GM12878 (cell line): ENCODE data around the gene HIC1. TPM values are rescaled to one million over a fixed set of nuclear protein-coding genes. Genes with fewer than 3 reads are reported as not detected.

Experiments
- ATAC-seq: fragments of 200-7000 bp; cut with Tn5 transposase; 3 replicates; pipeline ENCODE4 v1.9.1; 2020; ENCODE audit warnings: mild to moderate bottlenecking, moderate library complexity
- BruUV-seq: library from RNA; stranded (reverse); fragments of 400-500 nt; replicated peaks from 2 replicates; lab custom pipeline; 2021; lab: Mats Ljungman, UMichigan
- CTCF ChIA-PET: fragments of 300-600 bp; sonication (Branson Sonifier 250); formaldehyde crosslinking; extraction: SDS; loops from one replicate; lab custom pipeline; 2021; ENCODE audit warnings: inconsistent platforms; lab: Yijun Ruan, JAX
- POLR2A ChIA-PET: fragments of 350-600 bp; formaldehyde crosslinking; extraction: SDS; loops from one replicate; lab custom pipeline; 2021; ENCODE audit warnings: inconsistent platforms; lab: Charles Lee
- RAD21 ChIA-PET: fragments of 300-600 bp; sonication (Branson Sonifier 250); formaldehyde crosslinking; loops from one replicate; lab custom pipeline; 2023; ENCODE audit warnings: antibody characterized with exemption; ENCODE audit not compliant: unreplicated experiment; lab: Charles Lee
- SMC1A ChIA-PET: fragments of 300-600 bp; sonication (Branson Sonifier 250); formaldehyde crosslinking; loops from one replicate; lab custom pipeline; 2023; ENCODE audit not compliant: unreplicated experiment, uncharacterized antibody; lab: Charles Lee
- DNase-seq: peaks from one replicate; pipeline ENCODE4 v3.0.0-alpha.2; 2011; ENCODE audit warnings: low read depth, low spot score
- FAIRE-seq: peaks from 3 replicates; lab custom pipeline; 2011; peaks lifted over from hg19 to GRCh38; lab: Jason Lieb, UNC
- H2AFZ ChIP-seq: 2 replicates; pipeline ENCODE4 v1.6.0; 2011; ENCODE audit warnings: low read depth, low read length, control low read depth; ENCODE audit not compliant: control insufficient read depth
- H3K27ac ChIP-seq: 2 replicates; pipeline ENCODE4 v1.5.1; 2011; ENCODE audit warnings: control low read depth; ENCODE audit not compliant: control insufficient read depth, insufficient read depth
- H3K27me3 ChIP-seq, 2 experiments: replicated peaks in 1 of 2; 2 replicates each; pipeline versions ENCODE4 v1.6.0 to v1.6.1; 2011; ENCODE audit warnings: low read length in 1 of 2; ENCODE audit not compliant: control insufficient read depth in 2 of 2, insufficient read depth in 2 of 2
- H3K36me3 ChIP-seq, 2 experiments: 2 replicates each; pipeline ENCODE4 v1.5.1; 2011; ENCODE audit warnings: low read length in 1 of 2; ENCODE audit not compliant: control insufficient read depth in 2 of 2, insufficient read depth in 2 of 2
- H3K4me1 ChIP-seq: 2 replicates; pipeline ENCODE4 v1.6.1; 2011; ENCODE audit warnings: mild to moderate bottlenecking, low read length, moderate library complexity, mixed read lengths; ENCODE audit not compliant: control insufficient read depth, insufficient read depth
- H3K4me2 ChIP-seq: 2 replicates; pipeline ENCODE4 v1.6.0; 2011; ENCODE audit warnings: control low read depth; ENCODE audit not compliant: control insufficient read depth, insufficient read depth
- H3K4me3 ChIP-seq: fragments of 200-600 bp; sonication (generic); 2 replicates; pipeline ENCODE4 v1.5.1; 2016
- H3K79me2 ChIP-seq: 2 replicates; pipeline ENCODE4 v1.6.0; 2011; ENCODE audit warnings: low read length; ENCODE audit not compliant: control insufficient read depth, insufficient read depth
- H3K9ac ChIP-seq: 2 replicates; pipeline ENCODE4 v1.8.0; 2011; ENCODE audit warnings: low read length, control low read depth, mixed read lengths; ENCODE audit not compliant: control insufficient read depth, insufficient read depth
- H3K9me3 ChIP-seq: replicated peaks from 3 replicates; pipeline ENCODE4 v1.5.1; 2011; ENCODE audit warnings: mild to moderate bottlenecking, low read length; ENCODE audit not compliant: control insufficient read depth, insufficient read depth
- H4K20me1 ChIP-seq: 2 replicates; pipeline ENCODE4 v1.6.0; 2011; ENCODE audit not compliant: control insufficient read depth, insufficient read depth
- BACH1 ChIP-seq: fragments of 450-650 bp; IDR thresholded peaks from 2 replicates; pipeline ENCODE4 v1.6.1; 2017; ENCODE audit warnings: mild to moderate bottlenecking, borderline replicate concordance
- BMI1 ChIP-seq: fragments of 450-650 bp; IDR thresholded peaks from 2 replicates; pipeline ENCODE4 v1.6.1; 2016; ENCODE audit warnings: mild to moderate bottlenecking, moderate library complexity, borderline replicate concordance
- CREB1 ChIP-seq: IDR thresholded peaks from 2 replicates; pipeline ENCODE4 v1.6.1; 2012; ENCODE audit warnings: low read depth, mild to moderate bottlenecking, inconsistent platforms
- EGR1 ChIP-seq, 2 experiments: IDR thresholded peaks; 1 replicate in 1 of 2; 2 replicates in 1 of 2; pipeline ENCODE4 v1.6.1; 2011 to 2012; ENCODE audit warnings: low read depth in 2 of 2, low read length in 2 of 2, borderline replicate concordance in 1 of 2, mild to moderate bottlenecking in 1 of 2, moderate library complexity in 1 of 2
- EZH2 ChIP-seq: IDR thresholded peaks from 2 replicates; pipeline ENCODE4 v1.6.1; 2012; ENCODE audit warnings: low read depth, mild to moderate bottlenecking, control low read depth, inconsistent platforms, low read length, borderline replicate concordance; ENCODE audit not compliant: control insufficient read depth
- JUNB ChIP-seq: IDR thresholded peaks from 2 replicates; pipeline ENCODE4 v1.6.1; 2016; ENCODE audit warnings: antibody characterized with exemption, mild to moderate bottlenecking
- MEF2B ChIP-seq: fragments of 450-650 bp; IDR thresholded peaks from 2 replicates; pipeline ENCODE4 v1.6.1; 2018; ENCODE audit warnings: mild to moderate bottlenecking, moderate library complexity; ENCODE audit not compliant: partially characterized antibody, poor library complexity, severe bottlenecking
- POLR2A ChIP-seq: IDR thresholded peaks from 2 replicates; pipeline ENCODE4 v1.6.1; 2011; ENCODE audit warnings: low read depth, mild to moderate bottlenecking, low read length
- YY1 ChIP-seq: IDR thresholded peaks from 2 replicates; pipeline ENCODE4 v1.6.1; 2011; ENCODE audit warnings: low read depth, mild to moderate bottlenecking, low read length
- ZNF687 ChIP-seq: fragments of 450-650 bp; IDR thresholded peaks from 2 replicates; pipeline ENCODE4 v1.6.1; 2017; ENCODE audit warnings: mild to moderate bottlenecking, moderate library complexity
- WGBS: methylation state at CpG from one replicate; pipeline ENCODE4 v1.1.6; 2016; ENCODE audit warnings: low lambda C conversion rate; ENCODE audit not compliant: insufficient replicate concordance, insufficient coverage; ENCODE audit errors: missing lambda C conversion rate; 5-methylcytosine and 5-hydroxymethylcytosine counted together
- in situ Hi-C: fragments of 300-500 bp; cut with MboI; formaldehyde crosslinking; loops from 9 replicates; pipeline ENCODE4 v1.14.3; 2018; ENCODE audit warnings: mixed read lengths
- intact Hi-C: fragments of 100-400 bp; cut with micrococcal nuclease; formaldehyde crosslinking; loops from one replicate; pipeline ENCODE4 v1.14.2; 2022; ENCODE audit not compliant: unreplicated experiment
- polyA plus RNA-seq, 11 experiments: library from polyadenylated mRNA; depleted of rRNA in 4 of 11; unstranded in 6 of 11; stranded (reverse) in 5 of 11; fragments of >200 nt; fragmentation: Nextera tagmentation in 4 of 11; fragmentation: Illumina TruSeq in 1 of 11; extraction: Ambion mirVana in 4 of 11; extraction: Trizol in 1 of 11; gene quantifications; 1 replicate in 1 of 11; 2 replicates in 10 of 11; pipeline versions ENCODE4 v1.2.1 to v1.2.3, GENCODE V29; 2011 to 2016; ENCODE audit warnings: inconsistent platforms in 2 of 11, missing spikeins in 2 of 11, low read depth in 1 of 11
- total RNA-seq, 4 experiments: library from RNA; depleted of rRNA in 3 of 4; stranded (reverse); fragments of >200 nt in 3 of 4; fragmentation: Illumina TruSeq in 1 of 4; extraction: Trizol in 1 of 4; gene quantifications; 2 replicates each; pipeline versions ENCODE4 v1.2.1 to v1.2.3, GENCODE V29; 2013 to 2021
- TF ChIP-seq, protein P1 (sequence below): IDR thresholded peaks from 2 replicates; pipeline ENCODE4 v1.6.1; 2012; ENCODE audit warnings: improper control_type of control experiment, low read depth, low read length; ENCODE audit not compliant: insufficient replicate concordance

The HIC1 gene
- total and polyA plus RNA-seq, 10 of the 15 experiments (the other 5 are each of a cell fraction or from before 2014, with no cell fraction given): 0.11 to 61.1 (median 4.9) TPM

GRCh38 chr17:2053380-2054261, 1.3 kb upstream of the HIC1 start:
- ATAC-seq: peak; percentile 25
- WGBS: 14% methylated on average over 39 of the region's 84 CpGs
- TF ChIP-seq BMI1 (peak; percentile 100), YY1 (0 out of 2 replicates have a peak, but pooled peaks have one; percentile 8), CREB1 (no peak), ZNF687 (peak; percentile 43; the same call in 1 of the 2 replicates), BACH1 (0 out of 2 replicates have a peak, but pooled peaks have one; percentile 53), EZH2 (no peak), JUNB (no peak), EGR1 (IDR thresholded peaks at IDR 0.05; ENCODE audit: borderline replicate concordance in 1 of 2, low read depth in 2 of 2, low read length in 2 of 2) (peak; percentile 53 to 99), MEF2B (peak; percentile 88), POLR2A (0 out of 2 replicates have a peak, but pooled peaks have one; percentile 40)
- TF ChIP-seq, protein P1, sequence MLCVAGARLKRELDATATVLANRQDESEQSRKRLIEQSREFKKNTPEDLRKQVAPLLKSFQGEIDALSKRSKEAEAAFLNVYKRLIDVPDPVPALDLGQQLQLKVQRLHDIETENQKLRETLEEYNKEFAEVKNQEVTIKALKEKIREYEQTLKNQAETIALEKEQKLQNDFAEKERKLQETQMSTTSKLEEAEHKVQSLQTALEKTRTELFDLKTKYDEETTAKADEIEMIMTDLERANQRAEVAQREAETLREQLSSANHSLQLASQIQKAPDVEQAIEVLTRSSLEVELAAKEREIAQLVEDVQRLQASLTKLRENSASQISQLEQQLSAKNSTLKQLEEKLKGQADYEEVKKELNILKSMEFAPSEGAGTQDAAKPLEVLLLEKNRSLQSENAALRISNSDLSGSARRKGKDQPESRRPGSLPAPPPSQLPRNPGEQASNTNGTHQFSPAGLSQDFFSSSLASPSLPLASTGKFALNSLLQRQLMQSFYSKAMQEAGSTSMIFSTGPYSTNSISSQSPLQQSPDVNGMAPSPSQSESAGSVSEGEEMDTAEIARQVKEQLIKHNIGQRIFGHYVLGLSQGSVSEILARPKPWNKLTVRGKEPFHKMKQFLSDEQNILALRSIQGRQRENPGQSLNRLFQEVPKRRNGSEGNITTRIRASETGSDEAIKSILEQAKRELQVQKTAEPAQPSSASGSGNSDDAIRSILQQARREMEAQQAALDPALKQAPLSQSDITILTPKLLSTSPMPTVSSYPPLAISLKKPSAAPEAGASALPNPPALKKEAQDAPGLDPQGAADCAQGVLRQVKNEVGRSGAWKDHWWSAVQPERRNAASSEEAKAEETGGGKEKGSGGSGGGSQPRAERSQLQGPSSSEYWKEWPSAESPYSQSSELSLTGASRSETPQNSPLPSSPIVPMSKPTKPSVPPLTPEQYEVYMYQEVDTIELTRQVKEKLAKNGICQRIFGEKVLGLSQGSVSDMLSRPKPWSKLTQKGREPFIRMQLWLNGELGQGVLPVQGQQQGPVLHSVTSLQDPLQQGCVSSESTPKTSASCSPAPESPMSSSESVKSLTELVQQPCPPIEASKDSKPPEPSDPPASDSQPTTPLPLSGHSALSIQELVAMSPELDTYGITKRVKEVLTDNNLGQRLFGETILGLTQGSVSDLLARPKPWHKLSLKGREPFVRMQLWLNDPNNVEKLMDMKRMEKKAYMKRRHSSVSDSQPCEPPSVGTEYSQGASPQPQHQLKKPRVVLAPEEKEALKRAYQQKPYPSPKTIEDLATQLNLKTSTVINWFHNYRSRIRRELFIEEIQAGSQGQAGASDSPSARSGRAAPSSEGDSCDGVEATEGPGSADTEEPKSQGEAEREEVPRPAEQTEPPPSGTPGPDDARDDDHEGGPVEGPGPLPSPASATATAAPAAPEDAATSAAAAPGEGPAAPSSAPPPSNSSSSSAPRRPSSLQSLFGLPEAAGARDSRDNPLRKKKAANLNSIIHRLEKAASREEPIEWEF: no peak

More at GRCh38 chr17:2053380-2054261, 1.3 kb upstream of the HIC1 start:
- Histone ChIP-seq H4K20me1 (no peaks in the 10 kb centered on the region), H3K4me3 (peak overlapping the region; percentile 77), H3K36me3 (peaks cover 0 to 9% of the 10 kb centered on the region in 2 experiments; a peak in 2 of 4 replicates), H3K9me3 (no peaks in the 10 kb centered on the region; the same call in 2 of the 3 replicates), H2AFZ (peak overlapping the region; percentile 56), H3K4me2 (peak overlapping the region; percentile 99), H3K4me1 (peaks cover 17% of the 10 kb centered on the region), H3K27ac (peak overlapping the region; percentile 80), H3K27me3 (peaks cover 2% of the 10 kb centered on the region in 2 experiments; a peak in 3 of 4 replicates), H3K79me2 (peaks cover 42% of the 10 kb centered on the region), H3K9ac (peak overlapping the region; percentile 53; the same call in 1 of the 2 replicates)
- SMC1A ChIA-PET: interaction anchor here (0.8 to 8.6 kb wide), 12 partner anchors 15 to 283 kb away, joined by 3 to 141 read pairs (median 4); partner anchors contain the start of gene TSR1
- POLR2A ChIA-PET: interaction anchor here (0.5 to 6.7 kb wide), 5 partner anchors 29 to 401 kb away, joined by 3 to 61 read pairs (median 3); no protein-coding TSS in a partner anchor
- RAD21 ChIA-PET: interaction anchor here (0.8 to 8.4 kb wide), 20 partner anchors 11 to 292 kb away, joined by 3 to 271 read pairs (median 7); partner anchors contain the start of genes SERPINF1 and TSR1
- in situ Hi-C loops: loop anchor here (5.0 kb wide), 1 partner anchor 299 kb away; no protein-coding TSS in a partner anchor
- peak; percentile 54 for FAIRE-seq
- CTCF ChIA-PET: interaction anchor here (0.6 to 8.4 kb wide), 28 partner anchors 16 to 437 kb away, joined by 3 to 265 read pairs (median 4); no protein-coding TSS in a partner anchor
- BruUV-seq: no TSS peak
- no peak for DNase-seq
- intact Hi-C loops: loop anchor here (1.0 to 5.0 kb wide), 4 partner anchors 117 to 299 kb away; partner anchors contain the start of genes SGSM2 and TSR1
